HG02884 (cell line): Measurements from ENCODE around the gene PVR.
"Not testable (repeated sequence)": the region's sequence is repeated elsewhere in the genome, so short reads cannot be mapped to it uniquely, and the experiment has no call there.

Experiments
- ATAC-seq: cut with Tn5 transposase; IDR thresholded peaks from one replicate; pipeline ENCODE4 v1.9.1; 2021; ENCODE audit warnings: mild to moderate bottlenecking, moderate library complexity; ENCODE audit not compliant: unreplicated experiment

The PVR gene

GRCh38 chr19:44698492-44699201, 54.9 kb downstream of the PVR start, which contains the start of gene CEACAM16:
Gene CEACAM16, plus strand, starts transcription at chr19:44699151. Its CDS starts 2,306 bp downstream, at chr19:44701457.
- no peak for ATAC-seq

- ATAC-seq, result no peak
These were observed 56.8 kb downstream of the PVR start for GRCh38 chr19:44700547-44700946.

- ATAC-seq, result no peak
These were observed 57.5 kb downstream of the PVR start for GRCh38 chr19:44701228-44701627.

- no peak for ATAC-seq
These were observed 59.0 kb downstream of the PVR start for GRCh38 chr19:44702551-44703176.

GRCh38 chr19:44703336-44704078, 59.8 kb downstream of the PVR start:
- ATAC-seq, result no peak

GRCh38 chr19:44704982-44705381, 61.3 kb downstream of the PVR start:
- ATAC-seq, result no peak

DNA sequence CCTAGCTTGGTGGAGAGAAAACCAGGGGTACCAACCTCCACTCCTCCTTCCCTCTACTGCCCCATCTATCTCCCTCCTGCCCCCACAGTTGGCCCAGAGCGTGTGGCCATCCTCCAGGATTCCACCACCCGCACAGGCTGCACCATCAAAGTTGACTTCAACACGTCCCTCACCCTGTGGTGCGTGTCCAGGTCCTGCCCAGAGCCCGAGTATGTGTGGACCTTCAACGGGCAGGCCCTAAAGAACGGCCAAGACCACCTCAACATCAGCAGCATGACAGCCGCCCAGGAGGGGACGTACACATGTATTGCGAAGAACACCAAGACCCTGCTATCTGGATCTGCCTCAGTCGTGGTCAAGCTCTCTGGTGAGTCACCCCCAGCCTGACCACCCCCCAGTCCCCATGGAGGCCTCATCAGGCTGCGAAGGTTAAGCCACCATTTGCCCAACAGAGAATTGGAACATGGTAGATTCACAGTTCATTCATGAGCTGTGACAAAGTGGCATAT, 61.8 kb downstream of the PVR start:
- no peak for ATAC-seq

GRCh38 chr19:44706506-44707236, 63.0 kb downstream of the PVR start:
- ATAC-seq, result no peak

- ATAC-seq, result no peak
These were observed 64.1 kb downstream of the PVR start for GRCh38 chr19:44707794-44708193.

DNA sequence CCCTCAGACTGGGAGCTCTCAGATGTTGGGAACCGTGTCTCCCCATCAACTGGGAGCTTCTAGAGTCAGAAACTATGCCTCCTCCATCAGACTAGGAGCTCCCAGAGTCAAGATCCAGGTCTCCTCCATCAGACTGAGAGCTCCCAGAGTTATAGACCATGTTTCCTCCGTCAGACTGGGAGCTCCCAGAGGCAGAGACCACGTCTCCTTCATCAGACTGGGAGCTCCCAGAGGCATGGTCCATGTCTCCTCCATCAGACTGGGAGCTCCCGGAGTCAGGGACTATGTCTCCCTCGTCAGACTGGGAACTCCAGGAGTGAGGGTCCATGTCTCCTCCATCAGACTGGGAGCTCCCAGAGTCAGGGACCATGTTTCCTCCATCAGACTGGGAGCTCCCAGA, 65.2 kb downstream of the PVR start:
- no peak for ATAC-seq

GRCh38 chr19:44709434-44710266, 65.9 kb downstream of the PVR start:
- ATAC-seq, result not testable (repeated sequence)

DNA sequence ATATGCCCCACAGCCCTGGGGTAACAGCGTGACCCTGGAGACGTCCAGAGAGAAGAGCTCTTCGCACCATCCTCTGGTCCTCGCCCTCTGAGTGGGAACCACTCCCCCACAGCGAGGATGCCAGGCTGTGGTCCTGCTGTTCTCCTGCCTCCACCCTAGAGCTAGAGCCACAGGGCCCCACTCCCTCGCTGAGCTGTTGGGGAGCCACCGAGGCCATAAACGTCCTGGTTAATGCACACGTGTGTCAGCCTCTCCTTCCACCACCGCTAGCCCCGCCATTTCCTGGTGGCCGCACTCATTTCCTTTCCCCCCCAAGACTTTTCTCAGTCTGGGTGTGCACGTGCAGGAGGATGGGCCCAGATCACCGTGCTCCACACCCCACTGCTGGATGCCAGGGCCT, 66.8 kb downstream of the PVR start:
- no peak for ATAC-seq

DNA sequence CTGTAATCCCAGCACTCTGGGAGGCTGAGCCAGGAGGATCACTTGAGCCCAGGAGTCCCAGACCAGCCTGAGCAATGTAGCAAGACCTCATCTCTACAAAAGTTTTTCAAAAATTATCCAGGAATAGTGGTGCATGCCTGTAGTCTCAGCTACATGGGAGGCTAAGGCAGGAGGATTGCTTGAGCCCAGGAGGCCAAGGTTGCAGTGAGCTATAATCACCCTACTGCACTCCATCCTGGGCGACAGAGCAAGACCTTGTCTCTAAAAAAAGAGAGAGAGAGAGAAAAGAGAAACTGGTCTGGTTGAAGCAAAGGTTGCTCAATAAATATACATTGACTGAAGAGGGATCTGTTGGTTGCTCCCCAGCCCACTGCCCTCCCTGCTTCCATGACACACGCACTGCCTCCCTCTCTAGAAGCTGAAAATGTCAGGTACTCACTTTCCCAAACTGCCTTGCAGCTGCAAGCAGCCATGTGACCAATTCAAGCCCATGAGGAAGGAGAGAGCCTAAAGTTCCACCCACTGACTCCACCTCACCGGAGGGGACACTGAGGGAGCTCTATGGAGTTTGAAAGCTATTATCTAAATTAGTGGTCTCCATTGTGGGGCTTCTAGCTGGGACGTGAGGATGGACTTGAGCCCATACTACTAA, 69.3 kb downstream of the PVR start:
- no peak for ATAC-seq
